Measurements from ENCODE around the gene TANGO2. TPM values are rescaled to one million over a fixed set of nuclear protein-coding genes. Genes with fewer than 3 reads are reported as not detected.

The TANGO2 gene
- 14.8 and 30.0 TPM in 2 replicates for total RNA-seq

- H3K4me3 ChIP-seq (ENCODE audit: low read depth, low read length), result peak within 1 kb of the TSS; percentile 89
Observed at GRCh38 chr22:20020533-20021195, at the start of gene TANGO2. Gene TANGO2, plus strand, starts transcription at chr22:20021110. Its CDS starts 15,689 bp downstream, at chr22:20036799.

GRCh38 chr22:19971276-19972124, 49.4 kb upstream of the TANGO2 start:
- no peak for DNase-seq (ENCODE audit: low read depth)
- TF ChIP-seq CTCF (conservative IDR thresholded peaks at IDR 0.05; ENCODE audit: low read depth, low read length), result no peak
- no peak overlapping the region for H3K4me3 ChIP-seq (ENCODE audit: low read depth, low read length)

More at GRCh38 chr22:20020533-20021195, at the start of gene TANGO2:
- no peak for DNase-seq (ENCODE audit: low read depth)
- no peak for TF ChIP-seq CTCF (conservative IDR thresholded peaks at IDR 0.05; ENCODE audit: low read depth, low read length)

- TF ChIP-seq CTCF (conservative IDR thresholded peaks at IDR 0.05; ENCODE audit: low read depth, low read length), result no peak
- DNase-seq (ENCODE audit: low read depth), result no peak
- no peak overlapping the region for H3K4me3 ChIP-seq (ENCODE audit: low read depth, low read length)
Observed at GRCh38 chr22:19972251-19972650, 48.7 kb upstream of the TANGO2 start.

GRCh38 chr22:19972652-19973550, 48.0 kb upstream of the TANGO2 start:
- no peak overlapping the region for H3K4me3 ChIP-seq (ENCODE audit: low read depth, low read length)
- TF ChIP-seq CTCF (conservative IDR thresholded peaks at IDR 0.05; ENCODE audit: low read depth, low read length), result no peak
- no peak for DNase-seq (ENCODE audit: low read depth)

GRCh38 chr22:19973551-19974267, 47.2 kb upstream of the TANGO2 start:
- no peak for DNase-seq (ENCODE audit: low read depth)
- H3K4me3 ChIP-seq (ENCODE audit: low read depth, low read length), result no peak overlapping the region
- no peak for TF ChIP-seq CTCF (conservative IDR thresholded peaks at IDR 0.05; ENCODE audit: low read depth, low read length)

GRCh38 chr22:19974268-19974861, 46.5 kb upstream of the TANGO2 start:
- no peak for TF ChIP-seq CTCF (conservative IDR thresholded peaks at IDR 0.05; ENCODE audit: low read depth, low read length)
- H3K4me3 ChIP-seq (ENCODE audit: low read depth, low read length), result no peak overlapping the region
- no peak for DNase-seq (ENCODE audit: low read depth)
